ENCODE data around the gene WTIP. TPM values are rescaled to one million over a fixed set of nuclear protein-coding genes. Genes with fewer than 3 reads are reported as not detected.

WTIP gene
- total and polyA plus RNA-seq, 7 donors = 2.6 to 21.4 (median 2.9) TPM

GRCh38 chr19:34484328-34484727 is 2.8 kb downstream of the WTIP start:
- whole genome bisulfite sequencing, 3 donors = 71 to 81% (median 74%) methylated on average over 9 of the region's 9 CpGs
- DNase-seq (no peak), ATAC-seq (peak in 3 of 4 donors; percentile 19 to 83 (median 62))
- Histone ChIP-seq H3K9me3 (no peaks in the 10 kb centered on the region), H3K27ac (no peak overlapping the region), H3K4me1 (peaks cover 7% of the 10 kb centered on the region), H3K4me3 (peak overlapping the region; percentile 73), H3K36me3 (ENCODE audit: insufficient read depth in 1 of 2, low read depth in 1 of 2) (no peaks in the 10 kb centered on the region), H3K27me3 (ENCODE audit: insufficient read depth in 3 of 3, low read length in 2 of 3) (peaks cover 0 to 2% (median 0%) of the 10 kb centered on the region in 3 donors)
- intact Hi-C loops (cut with DNase I) = no loop called here
- no peak for TF ChIP-seq CTCF (IDR thresholded peaks at IDR 0.05)

GRCh38 chr19:34485831-34486230 is 4.3 kb downstream of the WTIP start:
- Histone ChIP-seq H3K27me3 (ENCODE audit: insufficient read depth in 3 of 3, low read length in 2 of 3) (peaks cover 0 to 2% (median 0%) of the 10 kb centered on the region in 3 donors), H3K36me3 (ENCODE audit: insufficient read depth in 1 of 2, low read depth in 1 of 2) (peaks cover 0 to 6% of the 10 kb centered on the region in 2 donors), H3K9me3 (no peaks in the 10 kb centered on the region), H3K27ac (no peak overlapping the region), H3K4me1 (peaks cover 7% of the 10 kb centered on the region), H3K4me3 (no peak overlapping the region)
- no peak for TF ChIP-seq CTCF (IDR thresholded peaks at IDR 0.05)
- DNase-seq (no peak), ATAC-seq (no peak)
- WGBS, 3 donors = 80 to 84% (median 83%) methylated on average over 9 of the region's 9 CpGs
- intact Hi-C loops (cut with DNase I) = no loop called here

DNA sequence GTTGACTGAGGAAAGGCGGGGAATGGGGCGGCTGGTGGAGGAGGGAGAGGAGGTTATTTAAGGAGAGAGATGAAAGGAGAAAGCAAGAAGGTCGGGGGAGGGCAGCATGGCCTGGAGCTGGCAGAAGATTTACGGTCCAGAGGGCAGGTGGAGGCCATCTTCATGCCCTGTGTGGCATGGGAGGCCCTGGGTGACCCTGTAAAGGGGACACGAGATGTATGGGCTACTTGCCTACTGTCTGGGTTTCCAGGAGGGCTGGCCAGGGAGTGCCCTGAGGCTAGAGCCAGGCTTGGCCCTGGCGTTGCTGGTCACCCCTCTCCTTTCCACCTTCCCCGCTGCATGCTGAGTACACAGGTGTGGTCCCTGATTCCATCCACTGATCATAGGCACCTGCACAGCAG is 6.1 kb downstream of the WTIP start:
- intact Hi-C loops (cut with DNase I) = no loop called here
- no peaks in the 10 kb centered on the region for H3K9me3 ChIP-seq
- peaks cover 4% of the 10 kb centered on the region for H3K4me1 ChIP-seq
- DNase-seq = no peak
- ATAC-seq = no peak
- H3K27me3 ChIP-seq (ENCODE audit: insufficient read depth in 3 of 3, low read length in 2 of 3) = peaks cover 0 to 2% (median 0%) of the 10 kb centered on the region in 3 donors
- no peak overlapping the region for H3K4me3 ChIP-seq
- peaks cover 0 to 6% of the 10 kb centered on the region in 2 donors for H3K36me3 ChIP-seq (ENCODE audit: insufficient read depth in 1 of 2, low read depth in 1 of 2)
- H3K27ac ChIP-seq = no peak overlapping the region
- whole genome bisulfite sequencing, 3 donors = 73 to 81% (median 78%) methylated on average over 7 of the region's 7 CpGs
- TF ChIP-seq CTCF (IDR thresholded peaks at IDR 0.05) = no peak

- H3K36me3 ChIP-seq (ENCODE audit: insufficient read depth in 1 of 2, low read depth in 1 of 2) = peaks cover 0 to 21% of the 10 kb centered on the region in 2 donors
- H3K27ac ChIP-seq = no peak overlapping the region
- no peaks in the 10 kb centered on the region for H3K9me3 ChIP-seq
- TF ChIP-seq CTCF (IDR thresholded peaks at IDR 0.05) = no peak
- ATAC-seq (no peak), DNase-seq (no peak)
- no peaks in the 10 kb centered on the region for H3K4me1 ChIP-seq
- intact Hi-C loops (cut with DNase I) = no loop called here
- H3K4me3 ChIP-seq = no peak overlapping the region
- WGBS, 3 donors = 72 to 83% (median 74%) methylated on average over 7 of the region's 7 CpGs
- peaks cover 0 to 1% (median 0%) of the 10 kb centered on the region in 3 donors for H3K27me3 ChIP-seq (ENCODE audit: insufficient read depth in 3 of 3, low read length in 2 of 3)
Observed at GRCh38 chr19:34489175-34489574, 7.6 kb downstream of the WTIP start.

DNA sequence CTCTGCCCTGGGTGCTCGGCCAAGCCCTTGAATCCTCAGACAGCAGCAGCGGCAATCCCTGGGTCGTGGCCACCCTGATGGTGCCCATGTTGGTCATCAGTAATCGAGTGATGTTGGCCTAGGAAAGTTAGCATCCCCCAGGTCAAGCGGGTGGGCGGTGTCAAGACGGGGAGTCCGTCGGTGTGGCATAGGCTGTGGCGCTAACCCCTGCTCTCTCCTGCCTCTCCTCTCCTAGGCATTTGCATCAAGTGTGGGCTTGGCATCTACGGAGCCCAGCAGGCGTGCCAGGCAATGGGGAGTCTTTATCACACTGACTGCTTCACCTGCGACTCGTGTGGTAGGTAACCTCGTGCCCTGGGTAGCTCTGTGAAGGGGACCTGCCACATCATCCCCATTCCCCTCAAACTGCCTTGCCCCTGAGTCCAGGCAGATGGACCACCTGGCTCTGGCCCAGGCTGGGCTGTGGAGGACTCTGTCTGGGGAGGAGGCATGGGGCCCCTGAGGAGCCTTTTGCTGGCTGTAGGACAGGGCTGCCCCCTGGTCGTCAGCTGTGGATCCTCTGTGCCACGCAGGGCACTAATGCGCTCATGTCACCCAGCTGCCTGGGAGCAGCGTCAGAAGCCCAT is 8.7 kb downstream of the WTIP start:
- ATAC-seq (no peak), DNase-seq (no peak)
- no peak overlapping the region for H3K4me3 ChIP-seq
- no peak overlapping the region for H3K27ac ChIP-seq
- no peaks in the 10 kb centered on the region for H3K9me3 ChIP-seq
- 94% methylated on average over 19 of the region's 19 CpGs for WGBS, 3 donors
- H3K4me1 ChIP-seq = no peaks in the 10 kb centered on the region
- H3K36me3 ChIP-seq (ENCODE audit: insufficient read depth in 1 of 2, low read depth in 1 of 2) = peaks cover 0 to 31% of the 10 kb centered on the region in 2 donors
- intact Hi-C loops (cut with DNase I) = no loop called here
- H3K27me3 ChIP-seq (ENCODE audit: insufficient read depth in 3 of 3, low read length in 2 of 3) = no peaks in the 10 kb centered on the region
- TF ChIP-seq CTCF (IDR thresholded peaks at IDR 0.05) = no peak

Measured in psoas muscle (tissue), 8 donors.